H1 (cell line): Measurements from ENCODE around the gene CLDN25. TPM values are rescaled to one million over a fixed set of nuclear protein-coding genes. Genes with fewer than 3 reads are reported as not detected.
A peak's percentile ranks its signal among the peaks of the same experiment; 100 is the strongest.

Experiments
- CTCF ChIA-PET: fragments of 300-600 bp; sonication (Branson Sonifier 250); formaldehyde crosslinking; loops from one replicate; lab custom pipeline; 2021; ENCODE audit not compliant: partially characterized antibody; lab: Charles Lee
- POLR2A ChIA-PET: fragments of 300-600 bp; sonication (Branson Sonifier 250); formaldehyde crosslinking; loops from one replicate; lab custom pipeline; 2021; ENCODE audit warnings: inconsistent platforms; ENCODE audit not compliant: partially characterized antibody; lab: Charles Lee
- DNase-seq, 2 experiments: peaks; one replicate each; pipeline versions ENCODE4 v3.0.0 to v3.0.0-alpha.2; 2010 to 2022; ENCODE audit warnings: low spot score in 2 of 2, low read depth in 1 of 2, mixed read lengths in 1 of 2
- FAIRE-seq: peaks from 2 replicates; lab custom pipeline; 2011; peaks lifted over from hg19 to GRCh38; lab: Jason Lieb, UNC
- H2AFZ ChIP-seq: 2 replicates; pipeline ENCODE4 v1.8.1; 2012; ENCODE audit warnings: low read length, inconsistent platforms
- H2AK5ac ChIP-seq: 2 replicates; pipeline ENCODE4 v1.6.1; 2013; ENCODE audit warnings: low read depth, low read length
- H2BK120ac ChIP-seq: replicated peaks from 2 replicates; pipeline ENCODE3; 2013; ENCODE audit warnings: low read depth, low read length, inconsistent platforms
- H2BK12ac ChIP-seq: 2 replicates; pipeline ENCODE4 v1.6.1; 2013; ENCODE audit warnings: low read depth, low read length
- H2BK15ac ChIP-seq: 2 replicates; pipeline ENCODE4 v1.6.1; 2013; ENCODE audit warnings: low read length
- H2BK20ac ChIP-seq: 2 replicates; pipeline ENCODE4 v1.6.1; 2013; ENCODE audit warnings: low read length
- H2BK5ac ChIP-seq: 2 replicates; pipeline ENCODE4 v1.6.1; 2013; ENCODE audit warnings: low read depth, low read length
- H3K14ac ChIP-seq: 2 replicates; pipeline ENCODE4 v1.6.1; 2013; ENCODE audit warnings: inconsistent platforms; ENCODE audit not compliant: insufficient read length
- H3K18ac ChIP-seq: 2 replicates; pipeline ENCODE4 v1.6.1; 2013; ENCODE audit warnings: low read length; ENCODE audit errors: extremely low read depth
- H3K23ac ChIP-seq: 2 replicates; pipeline ENCODE4 v1.6.1; 2013; ENCODE audit warnings: inconsistent platforms; ENCODE audit not compliant: insufficient read length
- H3K23me2 ChIP-seq: 2 replicates; pipeline ENCODE4 v1.6.1; 2013; ENCODE audit warnings: low read depth, low read length
- H3K27ac ChIP-seq: 2 replicates; pipeline ENCODE4 v1.6.1; 2011; ENCODE audit warnings: low read depth, low read length, inconsistent platforms
- H3K27me3 ChIP-seq, 4 experiments: replicated peaks in 1 of 4; 1 replicate in 1 of 4; 2 replicates in 3 of 4; pipeline versions ENCODE4 v1.6.1 to v1.8.1; 2011 to 2013; ENCODE audit warnings: low read length in 3 of 4, mild to moderate bottlenecking in 3 of 4, inconsistent platforms in 2 of 4, mixed read lengths in 2 of 4, moderate library complexity in 1 of 4; ENCODE audit not compliant: control insufficient read depth in 3 of 4, insufficient read depth in 3 of 4; ENCODE audit errors: extremely low read depth in 1 of 4
- H3K36me3 ChIP-seq, 4 experiments: 2 replicates each; pipeline versions ENCODE4 v1.6.1 to v1.8.1; 2011 to 2013; ENCODE audit warnings: mild to moderate bottlenecking in 4 of 4, low read length in 3 of 4, moderate library complexity in 2 of 4, control low read depth in 1 of 4, inconsistent platforms in 1 of 4; ENCODE audit not compliant: insufficient read depth in 4 of 4, control insufficient read depth in 2 of 4
- H3K4ac ChIP-seq: replicated peaks from 2 replicates; pipeline ENCODE3; 2013; ENCODE audit warnings: low read length, low read depth, mixed read lengths, inconsistent platforms; ENCODE audit not compliant: insufficient read length
- H3K4me1 ChIP-seq, 4 experiments: replicated peaks in 1 of 4; 1 replicate in 1 of 4; 2 replicates in 3 of 4; pipeline versions ENCODE4 v1.6.1 to v1.8.1; 2011 to 2013; ENCODE audit warnings: low read length in 3 of 4, inconsistent platforms in 2 of 4, mixed read lengths in 1 of 4; ENCODE audit not compliant: insufficient read depth in 4 of 4, control insufficient read depth in 3 of 4
- H3K4me2 ChIP-seq, 2 experiments: 2 replicates each; pipeline versions ENCODE4 v1.6.1 to v1.8.1; 2011 to 2013; ENCODE audit warnings: low read depth in 2 of 2, low read length in 2 of 2, control low read depth in 1 of 2, inconsistent platforms in 1 of 2, mild to moderate bottlenecking in 1 of 2; ENCODE audit not compliant: insufficient read depth in 1 of 2
- H3K4me3 ChIP-seq, 4 experiments: fragments of 200-600, 300-600 bp in 1 of 4; sonication (generic), shearing (Covaris generic), sonication (Bioruptor Twin) in 1 of 4; 2 replicates each; pipeline versions ENCODE4 v1.5.1 to v1.8.1; 2011 to 2016; ENCODE audit warnings: low read length in 4 of 4, low read depth in 3 of 4, control low read depth in 2 of 4, inconsistent platforms in 2 of 4, mild to moderate bottlenecking in 2 of 4, mixed read lengths in 1 of 4, moderate library complexity in 1 of 4; ENCODE audit not compliant: insufficient read depth in 2 of 4; ENCODE audit errors: extremely low read depth in 1 of 4
- H3K56ac ChIP-seq: replicated peaks from 2 replicates; pipeline ENCODE3; 2013; ENCODE audit warnings: low read depth, mild to moderate bottlenecking, mixed read lengths, low read length, inconsistent platforms; ENCODE audit not compliant: insufficient read length
- H3K79me1 ChIP-seq: 2 replicates; pipeline ENCODE4 v1.6.1; 2013; ENCODE audit warnings: low read depth, low read length, control low read depth
- H3K79me2 ChIP-seq, 2 experiments: 2 replicates each; pipeline versions ENCODE4 v1.6.1 to v1.8.1; 2012 to 2013; ENCODE audit warnings: low read length in 2 of 2, mild to moderate bottlenecking in 2 of 2, inconsistent platforms in 1 of 2; ENCODE audit not compliant: insufficient read depth in 2 of 2, control insufficient read depth in 1 of 2
- H3K9ac ChIP-seq, 4 experiments: replicated peaks in 1 of 4; 1 replicate in 1 of 4; 2 replicates in 3 of 4; pipeline versions ENCODE4 v1.6.1 to v1.8.1; 2011 to 2013; ENCODE audit warnings: low read depth in 3 of 4, low read length in 3 of 4, control low read depth in 2 of 4, mild to moderate bottlenecking in 2 of 4, moderate library complexity in 2 of 4, inconsistent platforms in 1 of 4; ENCODE audit errors: extremely low read depth in 1 of 4
- H3K9me3 ChIP-seq, 2 experiments: 2 replicates each; pipeline versions ENCODE4 v1.6.1 to v1.8.1; 2012 to 2013; ENCODE audit warnings: mild to moderate bottlenecking in 2 of 2, moderate library complexity in 2 of 2, control low read depth in 1 of 2, inconsistent platforms in 1 of 2, low read depth in 1 of 2, low read length in 1 of 2, mixed read lengths in 1 of 2; ENCODE audit not compliant: insufficient read depth in 2 of 2
- H4K20me1 ChIP-seq, 2 experiments: replicated peaks in 1 of 2; 2 replicates each; pipeline versions ENCODE3 to v1.8.1; 2011 to 2013; ENCODE audit warnings: inconsistent platforms in 2 of 2, low read length in 2 of 2, mild to moderate bottlenecking in 1 of 2; ENCODE audit not compliant: insufficient read depth in 2 of 2, control insufficient read depth in 1 of 2
- H4K5ac ChIP-seq: 2 replicates; pipeline ENCODE4 v1.6.1; 2013; ENCODE audit warnings: low read length, low read depth, mixed read lengths, inconsistent platforms; ENCODE audit not compliant: insufficient read length
- H4K8ac ChIP-seq: 2 replicates; pipeline ENCODE4 v1.8.0; 2013; ENCODE audit warnings: mild to moderate bottlenecking, moderate library complexity, low read length, inconsistent platforms; ENCODE audit not compliant: insufficient read depth; ENCODE audit errors: extremely low read depth
- H4K91ac ChIP-seq: replicated peaks from 2 replicates; pipeline ENCODE3; 2013; ENCODE audit warnings: low read length, mixed read lengths, inconsistent platforms; ENCODE audit not compliant: insufficient read length
- FOSL1 ChIP-seq: IDR thresholded peaks from 2 replicates; pipeline ENCODE4 v1.6.1; 2011; ENCODE audit warnings: mild to moderate bottlenecking, low read depth, low read length, moderate library complexity; ENCODE audit not compliant: insufficient read depth
- NRF1 ChIP-seq: IDR thresholded peaks from 2 replicates; pipeline ENCODE4 v1.6.1; 2011; ENCODE audit warnings: mild to moderate bottlenecking, low read depth, low read length, improper control_type of control experiment
- WGBS, 2 experiments: shearing (Covaris generic) in 1 of 2; methylation state at CpG; one replicate each; pipeline versions ENCODE4 v1.1.6 to v1.1.7; 2013 to 2015; ENCODE audit warnings: low lambda C conversion rate in 2 of 2, mixed read lengths in 2 of 2, inconsistent platforms in 1 of 2, low coverage in 1 of 2, missing lambda C conversion rate in 1 of 2; ENCODE audit not compliant: insufficient replicate concordance in 2 of 2, insufficient coverage in 1 of 2, insufficient read length in 1 of 2; ENCODE audit errors: extremely low coverage in 1 of 2, missing lambda C conversion rate in 1 of 2; 5-methylcytosine and 5-hydroxymethylcytosine counted together
- polyA plus RNA-seq, 7 experiments: library from polyadenylated mRNA; depleted of rRNA in 3 of 7; stranded (reverse) in 5 of 7; unstranded in 2 of 7; fragments of >200 nt in 5 of 7; fragments of 200-250 nt in 2 of 7; gene quantifications; 1 replicate in 5 of 7; 2 replicates in 1 of 7; 4 replicates in 1 of 7; pipeline versions ENCODE4 v1.2.1 to v1.2.3, GENCODE V29; 2011 to 2013; ENCODE audit warnings: missing spikeins in 2 of 7, mixed read lengths in 2 of 7
- total RNA-seq: library from RNA; stranded (reverse); fragmentation: NEBNext Ultra II Directional; extraction: Animal tissue kit (Norgen Biotek cat#: 25700); gene quantifications from 2 replicates; pipeline ENCODE4 v1.2.1, GENCODE V29; 2021

CLDN25 gene
- total and polyA plus RNA-seq, 2 of the 8 experiments (the other 6 are each of a cell fraction or from before 2014, with no cell fraction given) = not detected

GRCh38 chr11:113771964-113772363 is 7.6 kb upstream of the CLDN25 start:
- Histone ChIP-seq H3K4ac (no peak overlapping the region), H4K20me1 (peaks cover 0 to 2% of the 10 kb centered on the region in 2 experiments), H3K9me3 (no peaks in the 10 kb centered on the region), H2BK120ac (no peak overlapping the region), H2BK15ac (no peak overlapping the region), H3K79me1 (no peaks in the 10 kb centered on the region; the same call in 1 of the 2 replicates), H3K4me3 (peak overlapping the region in 1 of 4 experiments; percentile 93; a peak in 2 of 8 replicates), H3K18ac (no peak overlapping the region), H3K9ac (no peak overlapping the region), H3K23me2 (no peaks in the 10 kb centered on the region), H2AK5ac (no peak overlapping the region), H4K8ac (no peak overlapping the region), H2BK12ac (no peak overlapping the region), H3K36me3 (peaks cover 0 to 17% (median 5%) of the 10 kb centered on the region in 4 experiments; a peak in 5 of 8 replicates), H2AFZ (no peak overlapping the region), H3K27ac (no peak overlapping the region), H3K4me2 (no peak overlapping the region; a peak in 1 of 4 replicates), H3K4me1 (no peaks in the 10 kb centered on the region), H4K5ac (no peak overlapping the region), H3K56ac (no peak overlapping the region), H3K27me3 (no peaks in the 10 kb centered on the region), H3K79me2 (peaks cover 0 to 24% of the 10 kb centered on the region in 2 experiments; a peak in 2 of 4 replicates), H3K23ac (no peak overlapping the region), H2BK5ac (no peak overlapping the region), H3K14ac (no peak overlapping the region), H4K91ac (no peak overlapping the region), H2BK20ac (no peak overlapping the region)
- POLR2A ChIA-PET = no interaction called here
- FAIRE-seq (no peak), DNase-seq (no peak)
- 84% methylated on average over 3 of the region's 3 CpGs; no CpG with 5 or more reads in 1 of the 2 experiments for WGBS, 2 experiments
- CTCF ChIA-PET = interaction anchor here (0.6 kb wide), 1 partner anchor 1105 kb away, joined by 3 read pairs; no protein-coding TSS in a partner anchor
- no peak for TF ChIP-seq NRF1
- TF ChIP-seq FOSL1 = no peak
